ENCODE data around the gene CINP.

The CINP gene

DNA sequence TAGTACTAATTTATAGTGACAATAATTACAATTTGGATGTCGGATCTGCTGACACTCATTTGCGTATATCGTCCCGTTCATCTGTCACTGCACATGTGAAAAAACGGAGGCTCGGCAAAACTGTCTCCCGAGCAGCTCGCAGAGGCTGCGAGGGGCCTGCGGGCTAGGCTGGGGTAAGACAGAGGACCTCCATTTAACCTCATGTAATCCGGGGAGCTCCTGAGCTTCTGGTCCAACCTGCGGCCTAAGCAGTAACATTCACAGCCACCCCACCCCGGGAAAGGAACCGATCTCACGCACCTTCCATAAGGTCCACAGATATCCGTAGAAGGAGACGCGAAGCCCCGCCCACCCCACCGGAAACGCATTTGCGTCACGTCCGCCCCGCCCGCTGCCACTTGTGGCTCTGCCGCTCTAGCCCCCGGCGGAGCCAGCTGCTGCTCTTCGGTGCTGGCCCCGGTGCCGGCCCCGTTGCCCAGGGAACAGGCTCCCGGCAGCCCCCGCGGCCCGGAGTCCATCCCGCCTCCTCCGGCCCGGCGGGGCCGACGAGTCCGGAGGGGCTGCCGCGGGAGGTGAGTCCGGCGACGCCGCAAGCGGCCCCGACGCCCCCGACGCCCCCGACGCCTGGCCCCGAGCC is at the start of gene CINP, which contains the start of gene TECPR2:
CINP (minus strand) TSS at position 346 of the 637 bp plus-strand sequence; CDS start at position 307, 39 bp downstream.
TECPR2 (plus strand) TSS at position 397 of the 637 bp plus-strand sequence. CDS start 13,781 bp downstream, outside the sequence.
- DNase-seq, result peak; percentile 90

DNA sequence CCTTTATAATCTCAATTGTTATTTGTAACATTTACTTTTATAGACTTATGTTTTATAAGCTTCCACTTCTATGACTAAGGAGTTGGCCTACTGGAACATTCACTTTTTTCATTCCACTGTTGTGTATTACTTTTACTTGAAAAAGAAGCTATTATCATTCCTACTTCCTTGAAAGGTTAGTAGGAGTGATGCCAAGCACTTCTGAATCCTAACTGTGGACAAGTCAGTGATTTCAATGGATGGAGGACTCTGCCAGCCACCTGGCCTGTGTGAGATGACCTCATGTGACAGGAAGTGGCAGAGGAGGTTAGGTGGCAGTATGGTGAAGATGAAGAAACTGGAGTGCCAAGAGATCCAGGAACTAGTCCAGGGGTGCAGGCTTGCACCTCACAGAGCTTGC is 46.0 kb upstream of the CINP start:
- DNase-seq, result no peak

DNA sequence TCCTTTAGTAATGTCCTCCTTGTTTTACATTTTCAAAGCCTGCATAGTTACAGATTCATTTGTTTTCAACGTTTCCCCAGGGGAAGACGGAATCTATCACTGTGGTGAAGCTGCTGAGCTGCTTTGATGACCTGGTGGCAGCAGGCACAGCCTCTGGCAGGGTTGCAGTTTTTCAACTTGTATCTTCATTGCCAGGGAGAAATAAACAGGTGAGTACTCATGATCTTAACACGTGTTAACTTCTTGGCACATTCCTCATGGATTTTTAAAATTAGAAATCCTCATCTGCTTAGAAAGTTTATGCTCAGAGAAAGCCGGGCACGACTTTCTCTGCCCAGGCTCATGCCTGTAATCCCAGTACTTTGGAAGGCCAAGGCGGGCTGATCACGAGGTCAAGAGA is 44.6 kb upstream of the CINP start:
- DNase-seq, result no peak

DNA sequence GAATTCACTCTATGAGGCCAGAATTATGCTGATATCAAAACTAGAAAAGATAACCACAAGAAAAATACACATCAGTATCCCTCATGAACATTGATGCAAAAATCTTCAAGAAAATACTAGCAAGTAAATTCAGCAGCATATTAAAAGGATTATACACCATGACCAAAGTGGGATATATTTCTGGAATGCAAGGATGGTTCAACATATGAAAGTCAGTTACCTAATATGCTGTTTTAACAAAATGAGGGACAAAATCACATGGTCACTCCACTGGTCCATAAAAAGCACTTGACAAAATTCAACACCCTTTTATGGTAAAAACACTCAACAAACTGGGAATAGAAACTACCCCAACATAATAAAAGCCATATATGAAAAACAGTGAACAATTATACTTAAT is 40.3 kb upstream of the CINP start:
- DNase-seq, result no peak

DNA sequence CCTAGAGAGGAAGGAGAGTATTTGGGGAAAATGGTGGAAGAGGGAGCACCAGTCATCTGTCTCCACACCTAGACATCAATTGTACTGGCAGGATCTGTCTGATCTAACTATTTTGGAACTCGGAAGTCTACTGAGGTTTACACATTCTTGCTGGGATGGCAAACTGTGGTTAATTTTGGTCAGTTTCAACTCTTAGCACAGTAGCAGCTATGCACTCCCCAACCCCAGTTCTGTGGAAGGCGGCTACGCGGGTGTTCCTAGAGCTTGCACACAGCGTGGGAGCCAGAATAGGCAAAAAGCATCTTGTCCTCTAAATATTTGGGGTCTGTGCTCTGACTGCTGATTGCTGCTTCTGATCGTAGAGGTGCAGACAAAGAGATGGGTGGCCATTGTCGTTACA is 33.8 kb upstream of the CINP start:
- DNase-seq, result no peak

DNA sequence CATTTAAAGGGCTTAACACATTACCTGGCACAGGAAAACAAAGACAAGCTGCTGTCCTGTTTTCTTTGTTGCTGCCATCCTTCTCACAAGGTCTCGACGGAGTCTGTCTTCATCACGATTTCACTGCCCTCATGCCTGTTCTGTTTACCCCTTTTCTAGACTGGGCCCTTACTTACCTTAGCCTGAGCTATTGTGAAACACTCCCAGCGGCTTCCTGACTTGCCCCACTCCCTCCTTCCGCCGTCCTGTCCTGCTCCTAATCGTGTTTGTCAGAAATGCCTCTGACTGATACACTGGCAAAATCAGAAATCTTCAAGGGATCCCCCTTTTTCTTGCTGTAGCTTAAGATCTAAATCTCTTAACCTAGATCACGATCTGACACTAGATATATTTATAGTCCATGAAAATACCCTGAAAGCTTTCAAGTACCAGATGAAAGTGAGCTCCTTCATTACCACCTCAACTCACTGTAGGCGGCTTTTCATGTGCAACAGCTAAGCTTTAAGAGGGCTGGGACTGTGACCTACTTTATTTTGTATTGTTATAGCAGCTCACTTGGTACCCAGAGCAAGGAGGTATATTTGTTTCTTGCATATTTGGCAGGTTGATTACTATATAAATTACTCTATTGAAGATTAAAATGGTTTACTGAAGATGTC is 32.2 kb upstream of the CINP start:
- DNase-seq, result no peak

DNA sequence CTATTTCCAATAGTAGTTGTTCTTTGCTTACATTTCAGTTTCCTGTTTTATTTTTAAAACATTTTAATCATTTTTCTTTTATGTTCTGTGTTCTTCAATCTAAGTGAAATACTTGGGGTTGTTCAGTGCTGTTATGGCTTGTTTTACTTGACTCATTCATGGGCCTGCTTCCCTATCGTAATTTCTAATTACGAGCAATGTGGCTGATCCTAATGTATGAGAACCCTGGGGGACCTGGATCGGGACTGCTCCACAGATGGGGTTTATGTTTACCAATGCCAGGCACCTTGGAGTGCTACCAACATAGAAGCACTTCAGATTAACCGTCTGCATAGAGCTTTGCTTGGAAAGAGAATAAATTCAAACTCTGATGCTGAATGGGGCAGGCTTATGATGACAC is 29.8 kb upstream of the CINP start:
- DNase-seq, result no peak

DNA sequence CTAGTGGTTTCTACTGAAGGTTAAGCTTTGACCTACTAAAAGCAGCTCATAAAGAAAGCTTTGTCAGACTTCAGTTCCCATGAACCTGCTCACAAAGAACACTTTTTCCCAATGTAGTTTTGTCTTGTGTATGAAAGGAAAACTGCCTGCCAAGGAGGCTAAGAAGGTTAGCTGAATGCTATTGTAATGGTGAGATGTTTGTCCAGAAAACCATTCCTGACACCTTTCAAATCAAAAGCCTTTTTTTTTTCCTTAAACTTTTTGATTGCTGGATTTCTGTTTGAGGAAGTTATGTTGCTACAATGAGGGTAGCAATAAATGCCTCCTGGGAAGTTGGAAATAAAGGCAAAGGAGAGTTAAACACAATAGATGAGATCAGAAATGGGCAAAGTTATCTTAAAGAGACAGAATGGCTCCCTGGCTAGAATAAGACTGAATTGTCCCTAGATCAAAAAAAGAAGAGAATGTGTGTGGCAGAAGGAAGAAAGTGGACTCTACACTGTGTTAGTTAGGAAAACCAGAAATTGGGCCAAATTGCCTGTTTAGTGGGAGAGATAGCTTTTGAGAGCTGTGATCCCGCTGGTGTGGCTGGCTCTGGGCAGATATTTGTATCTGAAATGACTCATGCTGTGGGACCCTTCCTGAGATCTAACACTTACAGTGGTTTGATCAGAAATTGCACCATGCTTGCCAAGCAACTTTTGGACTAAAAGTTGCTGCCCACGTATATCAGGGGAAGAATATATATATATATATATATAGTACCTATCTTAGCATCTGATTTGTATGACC is 27.6 kb upstream of the CINP start:
- DNase-seq, result no peak

DNA sequence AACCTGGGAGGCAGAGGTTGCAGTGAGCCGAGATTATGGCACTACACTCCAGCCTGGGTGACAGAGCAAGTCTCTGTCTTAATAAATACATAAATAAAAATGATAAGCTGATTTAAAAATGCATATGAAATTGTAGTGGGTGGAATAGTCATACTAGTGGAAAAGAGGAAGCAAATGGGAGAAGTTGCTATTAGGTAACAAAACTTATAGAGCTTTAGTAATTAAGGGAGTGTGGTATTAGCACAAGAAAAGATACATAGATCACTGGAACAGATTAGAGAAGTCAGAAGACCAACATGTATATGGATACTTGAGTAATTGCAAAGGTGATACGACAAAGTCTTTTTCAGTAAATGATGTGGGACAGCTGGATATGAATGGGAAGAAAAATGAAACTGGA is 26.6 kb upstream of the CINP start:
- DNase-seq, result no peak

DNA sequence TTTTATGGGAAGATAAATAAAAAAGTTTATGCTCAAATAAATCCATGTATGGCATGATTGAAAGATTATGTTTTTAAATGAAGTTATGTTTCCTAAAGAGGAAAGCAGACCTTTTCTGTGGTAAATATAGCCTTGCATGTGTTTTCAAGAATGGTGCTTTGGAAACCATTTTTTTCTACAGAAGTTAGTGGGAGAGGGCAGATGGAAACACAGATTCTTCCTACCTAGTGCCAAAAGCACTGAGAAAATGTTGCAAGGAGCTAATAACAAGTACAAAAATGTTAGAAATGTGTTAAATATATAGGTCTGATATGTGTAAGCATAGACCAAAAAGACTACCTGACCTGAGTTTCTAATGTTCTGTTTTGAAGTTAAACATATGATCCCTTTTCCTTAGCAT is 24.4 kb upstream of the CINP start:
- DNase-seq, result no peak

DNA sequence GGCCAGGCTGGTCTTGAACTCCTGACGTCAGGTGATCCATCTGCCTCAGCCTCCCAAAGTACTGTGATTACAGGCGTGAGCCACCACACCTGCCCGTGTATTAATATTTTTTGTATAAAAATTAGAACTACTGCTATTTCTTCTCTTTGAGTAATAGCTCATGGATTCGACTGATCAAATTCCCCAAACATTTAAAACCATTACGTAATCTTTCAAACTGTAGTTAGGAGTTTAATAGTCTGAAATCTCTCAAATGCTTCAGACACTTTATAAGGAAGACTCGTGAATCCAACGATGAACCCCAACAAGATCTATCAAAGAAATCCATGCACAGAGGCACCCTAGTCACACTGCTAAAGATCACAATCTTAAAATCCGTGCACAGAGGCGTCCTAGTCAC is 16.1 kb upstream of the CINP start:
- DNase-seq, result no peak

DNA sequence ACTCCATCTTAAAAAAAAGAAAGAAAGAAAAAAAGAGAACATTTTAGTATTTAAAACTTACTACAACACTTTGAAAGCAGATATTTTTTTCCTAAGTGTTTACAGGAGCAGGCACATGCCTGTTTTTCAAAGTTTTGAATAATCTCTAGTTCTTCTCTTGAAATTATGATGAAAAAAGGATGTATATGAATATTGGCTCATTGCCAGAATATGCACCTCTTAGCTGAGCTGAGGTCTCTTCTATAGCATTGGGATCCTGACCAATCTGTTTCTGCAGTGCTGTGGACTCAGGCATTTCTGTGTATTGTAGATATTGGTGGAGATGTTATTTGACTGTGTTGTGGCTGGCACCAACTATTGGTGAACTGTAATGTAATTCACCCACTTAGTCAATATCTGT is 15.0 kb upstream of the CINP start:
- DNase-seq, result no peak

DNA sequence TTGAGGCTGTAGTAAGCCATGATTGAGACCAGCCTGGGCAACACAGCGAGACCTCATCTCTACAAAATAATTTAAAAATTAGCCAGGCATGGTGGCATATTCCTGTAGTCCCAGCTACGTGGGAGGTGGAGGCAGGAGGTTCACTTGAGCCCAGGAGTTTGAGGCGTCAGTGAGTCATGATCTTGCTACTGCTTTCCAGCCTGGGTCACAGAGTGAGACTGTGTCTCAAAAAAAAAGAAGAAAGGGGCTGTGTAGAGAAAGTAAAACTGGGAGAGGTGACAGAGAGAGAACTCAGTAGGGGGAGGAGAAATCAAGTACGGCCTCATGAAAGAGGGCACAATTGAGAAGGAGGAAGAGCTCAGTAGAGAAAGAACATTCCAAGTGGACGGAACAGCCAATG is 12.4 kb upstream of the CINP start:
- DNase-seq, result no peak

DNA sequence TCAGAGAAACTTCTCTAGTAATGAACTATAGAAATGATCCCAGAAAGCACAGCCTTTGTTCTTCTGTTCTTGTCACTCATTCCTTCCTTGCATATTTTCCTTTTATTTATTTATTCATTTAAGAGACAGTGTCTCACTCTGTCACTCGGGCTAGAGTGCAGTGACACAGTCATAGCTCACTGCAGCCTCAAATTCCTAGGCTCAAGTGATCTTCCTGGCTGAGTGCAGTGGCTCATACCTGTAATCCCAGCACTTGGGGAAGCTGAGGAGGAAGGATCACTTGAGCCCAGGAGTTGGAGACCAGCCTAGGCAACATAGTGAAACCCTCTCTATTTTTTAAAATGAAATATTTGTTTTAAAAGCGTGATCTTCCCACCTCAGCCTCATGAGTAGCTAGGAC is 11.6 kb upstream of the CINP start:
- DNase-seq, result no peak

DNA sequence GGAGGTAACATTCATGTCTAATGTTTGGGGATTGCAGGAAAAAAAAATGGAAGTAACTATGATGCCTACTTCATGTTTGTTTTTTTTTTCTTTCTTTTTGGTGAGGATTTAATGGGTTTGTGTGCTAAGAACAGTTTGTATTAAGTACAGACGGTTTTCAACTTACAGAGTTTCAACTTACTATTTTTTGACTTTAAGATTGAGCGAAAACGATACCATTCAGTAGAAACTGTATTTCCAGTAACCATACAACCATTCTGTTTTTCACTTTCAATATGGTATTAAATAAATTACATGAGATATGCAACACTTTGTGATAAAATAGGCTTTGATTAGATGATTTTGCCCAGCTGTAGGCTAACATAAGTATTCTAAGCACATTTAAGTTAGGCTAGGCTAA is 10.4 kb upstream of the CINP start:
- no peak for DNase-seq

DNA sequence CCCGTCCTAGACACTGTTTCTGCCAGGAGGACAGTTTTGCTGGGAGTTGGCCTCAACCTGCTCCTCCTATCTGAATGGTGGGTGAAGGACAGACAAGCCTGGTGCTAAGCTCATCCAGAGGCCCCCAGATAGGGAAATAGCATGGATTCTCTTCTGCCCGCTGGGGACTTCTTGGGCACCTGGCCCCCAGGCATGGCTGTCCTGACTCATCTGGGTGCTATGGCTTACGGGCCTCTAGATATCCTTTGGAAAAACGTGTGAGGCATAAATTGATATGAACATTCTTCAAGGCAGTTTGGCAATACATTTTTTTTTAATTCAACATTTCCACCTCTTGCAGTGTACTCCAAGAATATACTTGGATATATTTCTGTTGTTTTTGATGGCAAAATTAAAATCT is 8.7 kb upstream of the CINP start:
- no peak for DNase-seq

DNA sequence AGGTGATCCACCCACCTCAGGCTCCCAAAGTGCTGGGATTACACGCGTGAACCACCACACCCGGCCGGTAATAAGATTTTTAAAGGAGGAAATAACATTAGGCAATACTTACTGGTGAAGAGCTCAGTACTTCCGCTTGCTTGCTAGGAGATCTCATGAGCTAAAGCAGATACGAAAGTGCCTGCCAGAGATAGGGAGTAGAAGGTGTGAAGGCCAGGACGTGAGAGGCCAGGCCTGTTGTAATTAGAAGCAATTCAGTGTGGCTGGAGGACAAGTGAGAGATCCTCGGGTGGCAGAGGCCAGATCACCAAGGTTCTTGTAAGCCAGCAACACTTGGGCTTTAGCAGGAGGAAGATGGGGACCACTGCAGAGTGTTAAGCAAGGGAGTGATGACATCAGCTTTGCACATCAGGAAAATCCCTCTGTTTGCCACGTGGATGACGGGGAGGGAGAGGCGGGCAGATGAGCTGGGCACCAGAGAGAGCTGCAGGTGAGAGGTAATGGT is 7.7 kb upstream of the CINP start:
- DNase-seq, result no peak

DNA sequence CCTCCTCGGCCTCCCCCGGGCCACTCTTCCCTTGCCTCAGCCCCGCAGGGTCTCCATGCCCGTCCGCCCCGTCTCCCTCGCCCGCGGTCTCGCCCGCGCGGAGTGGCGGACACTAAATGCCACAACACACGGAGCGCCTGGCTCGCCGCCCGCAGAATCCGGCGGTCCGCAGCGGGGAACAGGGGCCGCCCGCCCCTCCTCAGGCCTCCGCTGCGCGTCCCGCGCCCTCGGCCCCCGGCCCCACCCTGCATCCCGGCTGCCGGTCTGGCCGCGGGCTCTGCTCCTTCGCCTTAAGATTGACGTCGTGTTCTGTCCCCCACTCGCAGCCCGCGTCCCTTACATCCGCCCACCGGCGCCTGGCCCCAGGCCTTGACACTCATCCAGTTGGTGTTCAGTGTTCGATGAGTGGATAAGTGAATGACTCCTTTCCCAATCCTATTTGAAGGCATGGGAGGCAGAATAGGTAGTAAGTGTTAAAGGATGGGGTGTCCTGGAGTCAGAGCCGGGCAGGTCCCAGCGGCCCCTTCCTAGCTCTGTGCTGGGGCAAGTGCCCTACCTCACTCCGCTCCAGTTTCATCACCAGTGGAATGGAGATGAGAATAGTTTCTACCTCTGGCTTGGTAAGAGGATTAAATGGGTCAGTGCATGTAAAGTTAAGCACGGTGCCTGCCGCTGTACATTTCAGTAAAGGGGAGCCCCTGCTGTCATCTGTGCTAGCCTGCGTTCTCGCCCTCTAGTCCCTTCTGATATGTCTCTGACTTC is 673 bp upstream of the CINP start:
- no peak for DNase-seq

DNA sequence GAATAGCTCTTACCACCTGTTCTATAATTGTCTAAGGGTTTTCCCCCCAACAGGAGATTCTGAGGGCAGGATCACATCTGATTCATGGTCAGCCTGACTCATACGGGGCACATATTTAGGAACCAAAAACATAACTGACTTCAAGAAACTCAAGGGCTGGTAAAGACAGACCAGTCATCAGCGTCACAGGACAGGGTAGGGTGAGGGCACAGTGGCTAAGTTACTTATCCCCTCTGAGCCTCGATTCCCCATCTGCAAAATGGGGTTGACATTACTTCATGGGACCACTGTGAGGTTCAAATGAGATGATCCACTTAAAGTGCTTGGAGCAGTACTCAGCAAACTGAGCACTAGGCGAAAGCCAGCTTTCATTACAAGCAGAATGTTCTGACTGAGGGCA is 606 bp downstream of the CINP start:
- DNase-seq, result no peak

DNA sequence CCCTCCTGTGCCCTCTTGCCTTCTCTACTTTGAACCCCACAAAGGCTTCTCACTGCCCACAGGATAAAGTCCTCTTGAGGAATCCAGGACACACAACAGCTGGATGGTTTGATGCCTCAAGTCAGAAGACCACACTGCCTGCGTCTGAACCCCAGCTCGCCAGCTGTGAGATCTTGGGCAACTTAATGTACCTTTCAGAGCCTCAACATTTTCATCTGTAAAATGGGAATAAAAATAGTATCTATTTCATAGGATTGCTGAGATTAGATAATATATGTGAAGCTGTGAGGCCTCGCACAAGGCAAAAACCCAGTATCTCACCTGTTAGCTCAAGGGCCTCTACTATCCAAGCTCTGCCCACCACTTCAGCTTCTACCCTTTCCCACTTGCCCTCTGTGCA is 2.3 kb downstream of the CINP start:
- DNase-seq, result no peak

DNA sequence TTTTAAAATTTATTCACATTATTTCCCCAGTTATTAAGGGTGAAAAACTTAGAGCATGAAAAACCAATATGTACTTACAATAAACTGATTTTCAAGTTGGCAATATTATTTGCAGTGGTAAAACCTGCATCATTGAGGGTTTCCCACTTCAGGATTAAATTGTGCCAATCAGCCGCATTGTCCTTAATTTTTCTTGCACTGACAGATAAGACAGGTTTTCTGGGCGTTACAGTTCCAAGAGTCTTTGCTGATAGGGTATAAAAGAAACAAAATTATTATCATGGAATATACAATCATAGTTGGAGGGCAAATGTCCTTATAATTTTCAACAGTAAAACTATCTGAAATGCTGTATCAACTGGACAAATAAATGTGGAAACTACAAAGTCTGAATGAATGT is 3.3 kb downstream of the CINP start:
- no peak for DNase-seq

DNA sequence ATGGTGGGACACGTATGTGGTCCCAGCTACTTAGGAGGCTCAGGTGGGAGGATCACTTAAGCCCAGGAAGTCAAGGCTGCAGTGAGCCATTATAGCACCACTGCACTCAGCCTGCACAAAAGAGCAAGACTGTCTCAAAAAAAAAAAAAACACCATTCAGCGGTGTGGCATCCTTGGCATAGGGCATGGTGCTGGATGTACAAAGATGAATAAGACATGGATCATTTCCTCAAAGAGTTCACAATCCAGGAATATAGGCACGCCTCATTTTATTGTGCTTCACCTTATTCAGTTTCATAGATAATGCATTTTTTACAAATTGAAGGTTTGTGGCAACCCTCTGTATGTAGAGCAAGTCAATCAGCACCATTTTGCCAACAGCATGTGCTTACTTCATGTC is 6.4 kb downstream of the CINP start:
- DNase-seq, result no peak

DNA sequence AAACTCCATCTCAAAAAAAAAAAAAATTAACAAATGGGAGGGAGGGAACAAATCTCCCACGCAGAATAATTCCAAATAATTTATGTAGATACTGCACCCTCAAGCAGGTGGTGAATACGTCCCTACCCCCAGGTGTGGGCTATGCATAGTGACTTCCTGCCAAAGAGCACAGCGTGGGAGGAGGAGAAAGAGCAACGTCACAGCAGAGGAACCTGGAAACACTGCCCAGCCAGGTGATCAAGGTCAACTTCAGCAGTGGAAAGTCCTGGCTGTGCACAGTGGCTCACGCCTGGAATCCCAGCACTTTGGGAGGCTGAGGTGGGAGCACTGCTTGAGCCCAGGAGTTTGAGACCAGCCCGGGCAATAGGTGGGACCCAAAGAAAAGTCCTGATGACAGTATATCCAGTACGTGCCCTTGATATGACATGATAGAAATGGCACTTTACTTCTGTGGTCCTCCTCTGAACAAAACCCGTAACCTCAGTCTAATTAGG is 9.5 kb downstream of the CINP start:
- DNase-seq, result no peak

Measured in SHP77 treated with DMSO at 0.1 percent for 48 hours (cell line).